ENCODE data around the gene TEX38.
"Not testable (repeated sequence)": the region's sequence is repeated elsewhere in the genome, so short reads cannot be mapped to it uniquely, and the experiment has no call there.

TEX38 gene

DNA sequence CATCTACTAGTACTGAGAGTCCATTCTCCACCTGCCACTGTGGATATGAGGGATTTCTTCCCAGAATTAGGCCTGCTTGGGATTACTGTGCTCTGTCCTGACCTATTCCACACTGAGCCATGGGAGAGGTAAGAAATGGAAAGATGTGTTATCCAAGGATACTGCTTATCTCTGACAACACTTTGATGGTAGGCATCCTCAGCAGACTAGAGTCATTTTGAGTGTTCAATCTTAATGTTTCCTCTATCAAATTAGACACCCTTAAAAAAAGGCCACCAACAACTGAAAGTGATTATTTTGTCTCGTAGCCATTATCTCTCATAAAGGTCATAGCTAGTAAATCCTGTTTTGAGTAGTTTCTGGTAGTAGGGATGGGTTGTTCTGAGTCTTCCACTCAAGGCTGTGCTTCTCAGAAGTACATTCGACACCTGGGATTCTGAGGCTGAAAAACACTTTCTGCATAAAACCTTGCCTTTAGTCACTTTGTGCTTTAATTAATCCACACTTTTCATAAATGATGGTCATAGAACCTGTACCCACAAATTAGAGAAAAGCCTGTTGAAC, 12.3 kb upstream of the TEX38 start:
- H4K20me1 ChIP-seq (ENCODE audit: insufficient read depth, low read length): no peaks in the 10 kb centered on the region
- H3K9me3 ChIP-seq (ENCODE audit: insufficient read depth, low read length): no peaks in the 10 kb centered on the region
- H3K79me2 ChIP-seq (ENCODE audit: low read length): no peaks in the 10 kb centered on the region
- peaks cover 12% of the 10 kb centered on the region for H3K36me3 ChIP-seq (replicated peaks; ENCODE audit: low read depth, low read length)
- H3K9ac ChIP-seq (ENCODE audit: low read length): no peak overlapping the region
- no peak overlapping the region for H2AFZ ChIP-seq (ENCODE audit: low read depth, low read length)
- no peak overlapping the region for H3K4me3 ChIP-seq (ENCODE audit: low read length)
- no peaks in the 10 kb centered on the region for H3K27me3 ChIP-seq (ENCODE audit: low read depth, low read length)
- no peaks in the 10 kb centered on the region for H3K4me1 ChIP-seq (ENCODE audit: low read length)
- no peak overlapping the region for H3K4me2 ChIP-seq (ENCODE audit: low read length)
- TF ChIP-seq EZH2phosphoT487 (IDR thresholded peaks at IDR 0.05; ENCODE audit: low read depth): no peak
- TF ChIP-seq, protein P1, sequence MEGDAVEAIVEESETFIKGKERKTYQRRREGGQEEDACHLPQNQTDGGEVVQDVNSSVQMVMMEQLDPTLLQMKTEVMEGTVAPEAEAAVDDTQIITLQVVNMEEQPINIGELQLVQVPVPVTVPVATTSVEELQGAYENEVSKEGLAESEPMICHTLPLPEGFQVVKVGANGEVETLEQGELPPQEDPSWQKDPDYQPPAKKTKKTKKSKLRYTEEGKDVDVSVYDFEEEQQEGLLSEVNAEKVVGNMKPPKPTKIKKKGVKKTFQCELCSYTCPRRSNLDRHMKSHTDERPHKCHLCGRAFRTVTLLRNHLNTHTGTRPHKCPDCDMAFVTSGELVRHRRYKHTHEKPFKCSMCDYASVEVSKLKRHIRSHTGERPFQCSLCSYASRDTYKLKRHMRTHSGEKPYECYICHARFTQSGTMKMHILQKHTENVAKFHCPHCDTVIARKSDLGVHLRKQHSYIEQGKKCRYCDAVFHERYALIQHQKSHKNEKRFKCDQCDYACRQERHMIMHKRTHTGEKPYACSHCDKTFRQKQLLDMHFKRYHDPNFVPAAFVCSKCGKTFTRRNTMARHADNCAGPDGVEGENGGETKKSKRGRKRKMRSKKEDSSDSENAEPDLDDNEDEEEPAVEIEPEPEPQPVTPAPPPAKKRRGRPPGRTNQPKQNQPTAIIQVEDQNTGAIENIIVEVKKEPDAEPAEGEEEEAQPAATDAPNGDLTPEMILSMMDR (IDR thresholded peaks at IDR 0.05; ENCODE audit: low read depth, low read length): no peak
- no peak overlapping the region for H3K27ac ChIP-seq (ENCODE audit: low read length)

DNA sequence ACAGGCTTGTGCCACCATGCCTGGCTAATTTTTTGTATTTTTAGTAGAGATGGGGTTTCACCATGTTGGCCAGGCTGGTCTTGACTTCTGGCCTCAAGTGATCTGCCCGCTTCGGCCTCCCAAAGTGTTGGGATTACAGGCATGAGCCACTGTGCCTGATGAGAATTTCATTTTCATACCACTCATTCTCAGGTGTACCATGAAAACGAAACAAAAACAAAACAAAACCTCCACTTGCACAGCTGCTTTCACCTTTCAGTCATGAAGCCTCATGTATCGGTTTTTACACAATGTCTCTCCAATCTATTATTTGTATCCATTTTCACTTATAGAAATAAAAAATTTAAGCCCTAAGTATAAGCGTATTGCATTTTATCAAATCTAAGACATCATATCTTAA, 11.5 kb upstream of the TEX38 start:
- not testable (repeated sequence) for H3K79me2 ChIP-seq (ENCODE audit: low read length); H3K27ac ChIP-seq (ENCODE audit: low read length); H3K4me1 ChIP-seq (ENCODE audit: low read length); H3K9ac ChIP-seq (ENCODE audit: low read length); H3K27me3 ChIP-seq (ENCODE audit: low read depth, low read length); H2AFZ ChIP-seq (ENCODE audit: low read depth, low read length); H4K20me1 ChIP-seq (ENCODE audit: insufficient read depth, low read length); H3K4me2 ChIP-seq (ENCODE audit: low read length); H3K4me3 ChIP-seq (ENCODE audit: low read length); H3K9me3 ChIP-seq (ENCODE audit: insufficient read depth, low read length)
- peaks cover 12% of the 10 kb centered on the region for H3K36me3 ChIP-seq (replicated peaks; ENCODE audit: low read depth, low read length)

DNA sequence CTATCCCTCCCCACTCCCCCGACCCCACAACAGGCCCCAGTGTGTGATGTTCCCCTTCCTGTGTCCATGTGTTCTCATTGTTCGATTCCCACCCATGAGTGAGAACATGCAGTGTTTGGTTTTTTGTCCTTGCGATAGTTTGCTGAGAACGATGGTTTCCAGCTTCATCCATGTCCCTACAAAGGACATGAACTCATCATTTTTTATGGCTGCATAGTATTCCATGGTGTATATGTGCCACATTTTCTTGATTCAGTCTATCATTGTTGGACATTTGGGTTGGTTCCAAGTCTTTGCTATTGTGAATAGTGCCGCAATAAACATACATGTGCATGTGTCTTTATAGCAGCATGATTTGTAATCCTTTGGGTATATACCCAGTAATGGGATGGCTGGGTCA, 8.7 kb upstream of the TEX38 start:
- H3K79me2 ChIP-seq (ENCODE audit: low read length): peaks cover 13% of the 10 kb centered on the region
- not testable (repeated sequence) for H4K20me1 ChIP-seq (ENCODE audit: insufficient read depth, low read length); H3K4me1 ChIP-seq (ENCODE audit: low read length); H3K4me2 ChIP-seq (ENCODE audit: low read length); H3K27ac ChIP-seq (ENCODE audit: low read length); H3K9me3 ChIP-seq (ENCODE audit: insufficient read depth, low read length); H3K4me3 ChIP-seq (ENCODE audit: low read length); H2AFZ ChIP-seq (ENCODE audit: low read depth, low read length); H3K9ac ChIP-seq (ENCODE audit: low read length); H3K36me3 ChIP-seq (replicated peaks; ENCODE audit: low read depth, low read length); H3K27me3 ChIP-seq (ENCODE audit: low read depth, low read length)

DNA sequence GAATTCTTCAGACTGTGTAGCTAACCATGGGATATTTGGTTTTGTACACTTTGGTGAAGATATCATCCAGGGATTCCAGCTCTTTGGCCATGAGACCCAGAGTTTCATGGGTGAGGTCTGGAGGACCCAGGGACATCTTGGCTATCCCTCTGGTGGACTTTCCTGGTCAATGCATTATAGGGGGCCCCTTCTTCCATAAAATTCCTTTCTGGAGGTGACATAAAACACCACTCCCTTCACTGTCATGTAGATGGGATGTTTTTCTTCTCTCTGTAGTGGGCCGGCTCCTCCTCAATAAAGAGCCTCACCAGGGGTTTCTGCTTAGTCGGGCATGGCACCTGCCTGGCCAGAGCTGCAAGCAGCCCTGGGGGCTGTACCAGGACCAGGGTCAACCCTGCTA, 5.7 kb upstream of the TEX38 start:
- no peak overlapping the region for H2AFZ ChIP-seq (ENCODE audit: low read depth, low read length)
- no peak overlapping the region for H3K9ac ChIP-seq (ENCODE audit: low read length)
- no peaks in the 10 kb centered on the region for H3K9me3 ChIP-seq (ENCODE audit: insufficient read depth, low read length)
- H3K4me1 ChIP-seq (ENCODE audit: low read length): peaks cover 9% of the 10 kb centered on the region
- TF ChIP-seq, protein P1 (IDR thresholded peaks at IDR 0.05; ENCODE audit: low read depth, low read length): no peak
- no peak for TF ChIP-seq EZH2phosphoT487 (IDR thresholded peaks at IDR 0.05; ENCODE audit: low read depth)
- H3K4me3 ChIP-seq (ENCODE audit: low read length): no peak overlapping the region
- H4K20me1 ChIP-seq (ENCODE audit: insufficient read depth, low read length): no peaks in the 10 kb centered on the region
- no peak overlapping the region for H3K4me2 ChIP-seq (ENCODE audit: low read length)
- H3K79me2 ChIP-seq (ENCODE audit: low read length): peaks cover 13% of the 10 kb centered on the region
- no peak overlapping the region for H3K27ac ChIP-seq (ENCODE audit: low read length)
- H3K27me3 ChIP-seq (ENCODE audit: low read depth, low read length): no peaks in the 10 kb centered on the region
- peaks cover 2% of the 10 kb centered on the region for H3K36me3 ChIP-seq (replicated peaks; ENCODE audit: low read depth, low read length)

DNA sequence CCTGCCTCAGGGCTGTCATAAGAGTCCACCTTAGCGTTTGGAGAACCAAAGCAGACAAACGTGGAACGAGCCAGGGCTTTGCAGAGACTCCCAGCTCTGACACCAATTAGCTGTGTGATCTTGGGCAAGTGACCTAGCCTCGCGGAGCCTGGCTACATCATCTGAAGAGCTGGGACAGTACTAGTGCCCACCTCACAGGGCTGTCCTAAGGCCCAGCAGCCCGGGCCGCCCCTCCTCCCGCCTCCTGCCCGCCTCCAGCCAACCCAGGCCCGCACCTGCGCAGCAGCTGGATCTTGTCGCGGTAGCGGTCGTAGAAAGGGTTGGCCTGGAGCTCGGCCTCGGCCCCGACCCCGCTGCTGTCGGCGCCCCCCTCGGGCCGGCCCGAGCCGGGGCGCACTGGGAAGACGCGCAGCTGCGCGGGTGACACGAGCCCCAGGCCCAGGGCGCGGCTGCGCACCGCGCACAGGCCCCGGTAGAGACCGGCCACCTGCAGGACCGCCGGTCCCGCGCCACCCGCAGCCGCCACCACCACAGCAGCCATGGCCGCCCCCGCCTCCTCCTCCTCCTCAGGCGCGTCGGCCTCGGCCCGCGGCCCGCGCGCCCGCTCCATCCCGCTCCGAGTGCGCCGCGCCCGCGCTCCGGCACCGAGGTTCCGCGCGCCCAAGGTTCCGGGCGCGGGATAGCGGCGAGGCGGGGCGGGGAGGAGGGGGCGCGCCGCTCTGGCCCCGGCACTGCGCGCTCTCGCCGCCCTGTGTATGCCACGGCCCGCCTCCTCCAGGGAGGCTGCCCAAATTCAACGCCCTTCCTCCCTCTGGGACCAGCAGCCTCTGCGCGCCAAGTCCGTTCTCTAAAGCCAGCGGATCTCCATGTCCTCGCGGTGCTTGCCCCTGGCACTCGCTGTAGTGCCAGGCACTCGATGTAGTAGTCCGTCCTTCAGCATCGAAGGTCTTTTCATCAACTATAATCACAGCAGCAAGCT, 3.6 kb upstream of the TEX38 start, which contains the start of gene ATPAF1:
Gene ATPAF1 (minus strand): TSS at position 583 of the 979 bp plus-strand sequence. CDS start 42 bp downstream, at position 541.
- Histone ChIP-seq H3K27me3 (ENCODE audit: low read depth, low read length) (no peaks in the 10 kb centered on the region), H3K27ac (ENCODE audit: low read length) (0 out of 2 replicates have a peak within 1 kb of the TSS, but pooled peaks have one; percentile 13), H3K4me1 (ENCODE audit: low read length) (peaks cover 9% of the 10 kb centered on the region), H3K4me3 (ENCODE audit: low read length) (peak within 1 kb of the TSS; percentile 93), H3K36me3 (replicated peaks; ENCODE audit: low read depth, low read length) (peaks cover 2% of the 10 kb centered on the region), H3K9ac (ENCODE audit: low read length) (peak within 1 kb of the TSS; percentile 81), H3K79me2 (ENCODE audit: low read length) (peaks cover 13% of the 10 kb centered on the region), H2AFZ (ENCODE audit: low read depth, low read length) (peak within 1 kb of the TSS; percentile 97), H4K20me1 (ENCODE audit: insufficient read depth, low read length) (no peaks in the 10 kb centered on the region), H3K4me2 (ENCODE audit: low read length) (peak within 1 kb of the TSS; percentile 95), H3K9me3 (ENCODE audit: insufficient read depth, low read length) (no peaks in the 10 kb centered on the region)
- TF ChIP-seq EZH2phosphoT487 (IDR thresholded peaks at IDR 0.05; ENCODE audit: low read depth): no peak
- TF ChIP-seq, protein P1 (IDR thresholded peaks at IDR 0.05; ENCODE audit: low read depth, low read length): no peak
